Tibial nerve (tissue), 4 donors: ENCODE data around the gene NFIB.

ENCODE experiments used
- EP300 ChIP-seq, 2 donors: sonication (generic); formaldehyde crosslinking; IDR thresholded peaks; one replicate each; pipeline ENCODE4 v1.6.1; 2017; ENCODE audit warnings: antibody characterized with exemption in 2 of 2, mild to moderate bottlenecking in 1 of 2
- POLR2A ChIP-seq, 2 donors: fragments of 450-650 bp; IDR thresholded peaks; one replicate each; pipeline ENCODE4 v1.6.1; 2017; ENCODE audit warnings: antibody characterized with exemption in 2 of 2, mild to moderate bottlenecking in 2 of 2, moderate library complexity in 2 of 2
- TF ChIP-seq, protein P1 (sequence below), 5 experiments: fragments of 200-600 bp in 3 of 5; fragments of 450-650 bp in 2 of 5; sonication (generic) in 3 of 5; IDR thresholded peaks; one replicate each; pipeline ENCODE4 v1.5.1; 2016 to 2019; ENCODE audit warnings: antibody characterized with exemption in 5 of 5, mild to moderate bottlenecking in 3 of 5, moderate library complexity in 2 of 5

DNA sequence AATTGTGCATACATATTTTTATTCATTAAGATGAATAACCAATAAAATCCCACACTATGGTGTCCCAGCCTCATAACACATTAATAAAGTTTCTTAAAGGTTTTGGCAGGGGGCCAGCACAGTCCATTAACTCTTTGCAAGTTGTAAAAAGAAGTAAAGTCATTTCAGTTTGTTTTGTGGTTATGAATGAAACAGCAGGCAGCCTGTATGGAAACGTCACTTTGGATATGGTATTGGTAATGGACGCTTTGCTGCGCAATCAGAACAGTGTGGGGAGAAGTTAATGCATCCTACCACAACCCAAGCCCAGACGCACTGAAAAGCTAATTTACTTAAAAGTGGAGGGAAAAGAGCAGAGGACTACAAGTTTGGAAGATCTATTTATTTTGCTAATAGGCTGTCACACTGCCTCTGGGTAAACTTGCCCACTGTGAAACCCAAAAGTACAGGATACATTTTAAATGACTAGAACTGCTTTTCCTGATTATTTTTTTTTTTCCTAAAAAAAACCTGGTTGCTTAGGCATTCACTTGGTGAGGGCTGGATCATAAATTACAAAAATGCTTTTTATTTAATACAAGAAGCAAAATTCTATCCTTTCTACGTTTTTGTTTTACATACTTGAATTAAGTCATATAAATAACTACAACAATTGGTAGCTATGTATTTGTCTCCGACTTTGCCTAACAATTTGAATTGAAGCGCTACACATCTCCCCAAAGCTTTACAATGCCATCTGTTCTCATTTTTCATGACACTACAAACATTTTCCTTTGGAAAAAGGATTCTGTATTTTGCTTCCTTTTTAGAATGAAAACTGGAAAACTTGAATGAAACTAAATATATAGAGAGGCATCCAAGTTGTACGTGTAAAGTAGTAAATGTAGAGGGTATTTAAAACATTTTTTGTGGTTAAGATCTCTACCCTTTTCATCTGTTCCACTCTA is 104.3 kb downstream of the NFIB start:
- TF ChIP-seq, protein P1, sequence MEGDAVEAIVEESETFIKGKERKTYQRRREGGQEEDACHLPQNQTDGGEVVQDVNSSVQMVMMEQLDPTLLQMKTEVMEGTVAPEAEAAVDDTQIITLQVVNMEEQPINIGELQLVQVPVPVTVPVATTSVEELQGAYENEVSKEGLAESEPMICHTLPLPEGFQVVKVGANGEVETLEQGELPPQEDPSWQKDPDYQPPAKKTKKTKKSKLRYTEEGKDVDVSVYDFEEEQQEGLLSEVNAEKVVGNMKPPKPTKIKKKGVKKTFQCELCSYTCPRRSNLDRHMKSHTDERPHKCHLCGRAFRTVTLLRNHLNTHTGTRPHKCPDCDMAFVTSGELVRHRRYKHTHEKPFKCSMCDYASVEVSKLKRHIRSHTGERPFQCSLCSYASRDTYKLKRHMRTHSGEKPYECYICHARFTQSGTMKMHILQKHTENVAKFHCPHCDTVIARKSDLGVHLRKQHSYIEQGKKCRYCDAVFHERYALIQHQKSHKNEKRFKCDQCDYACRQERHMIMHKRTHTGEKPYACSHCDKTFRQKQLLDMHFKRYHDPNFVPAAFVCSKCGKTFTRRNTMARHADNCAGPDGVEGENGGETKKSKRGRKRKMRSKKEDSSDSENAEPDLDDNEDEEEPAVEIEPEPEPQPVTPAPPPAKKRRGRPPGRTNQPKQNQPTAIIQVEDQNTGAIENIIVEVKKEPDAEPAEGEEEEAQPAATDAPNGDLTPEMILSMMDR (IDR thresholded peaks at IDR 0.05), result no peak
- TF ChIP-seq POLR2A (IDR thresholded peaks at IDR 0.05) (no peak), EP300 (IDR thresholded peaks at IDR 0.05) (no peak)
